AG09309 (cell line): ENCODE results near the gene IGF2R.
A peak's percentile ranks its signal among the peaks of the same experiment; 100 is the strongest.

Experiments used
- DNase-seq: peaks from one replicate; pipeline ENCODE4 v3.0.0-alpha.2; 2010; ENCODE audit warnings: low read depth
- H3K4me3 ChIP-seq: 2 replicates; pipeline ENCODE4 v1.5.1; 2011; ENCODE audit warnings: mild to moderate bottlenecking, low read depth, low read length, moderate library complexity; ENCODE audit not compliant: control insufficient read depth
- TF ChIP-seq, protein P1 (sequence below): IDR thresholded peaks from 2 replicates; pipeline ENCODE4 v1.5.1; 2011; ENCODE audit warnings: mild to moderate bottlenecking, low read depth, low read length, inconsistent platforms; ENCODE audit not compliant: insufficient read depth, control insufficient read depth; ENCODE audit errors: missing control alignments

IGF2R gene

DNA sequence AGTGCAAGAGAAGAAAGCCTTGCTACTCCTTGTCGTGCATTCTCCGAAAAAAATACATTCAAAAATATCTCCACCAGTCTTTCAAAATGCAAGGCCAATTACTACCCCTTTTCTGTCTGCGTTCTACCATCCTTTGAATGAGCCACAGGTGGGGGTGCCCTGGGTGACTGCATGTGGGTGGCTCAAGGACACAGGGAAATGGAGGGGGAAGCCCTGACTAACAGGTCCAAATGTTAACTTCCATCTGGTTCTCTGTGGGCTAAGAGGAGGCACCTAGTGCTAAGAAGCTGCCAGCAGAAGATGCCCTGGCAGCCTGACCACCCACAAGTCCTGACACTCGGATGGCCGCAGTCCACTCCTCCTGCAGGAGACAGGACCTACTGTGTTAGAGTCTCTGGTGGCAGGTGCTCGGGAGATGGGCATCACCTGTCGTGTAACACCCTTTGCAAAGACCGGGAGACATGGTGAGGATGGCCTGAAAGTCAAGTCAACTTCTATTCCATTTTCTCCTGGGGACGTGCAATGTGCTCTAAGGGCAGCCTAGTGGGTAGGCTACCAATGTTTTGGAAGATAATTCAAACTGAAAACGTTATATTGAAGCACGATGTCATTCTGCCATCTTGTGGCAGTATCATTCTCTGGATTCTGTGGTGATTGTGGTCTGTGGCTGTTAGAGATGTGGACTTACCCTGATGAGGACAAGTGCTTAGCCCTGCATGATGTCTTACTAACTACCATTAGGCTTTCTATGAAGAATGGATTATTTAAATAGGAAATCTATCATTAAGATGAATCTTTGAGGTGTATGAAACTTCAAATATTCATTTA lies 27.4 kb upstream of the IGF2R start:
- H3K4me3 ChIP-seq = no peak overlapping the region
- DNase-seq = no peak
- TF ChIP-seq, protein P1, sequence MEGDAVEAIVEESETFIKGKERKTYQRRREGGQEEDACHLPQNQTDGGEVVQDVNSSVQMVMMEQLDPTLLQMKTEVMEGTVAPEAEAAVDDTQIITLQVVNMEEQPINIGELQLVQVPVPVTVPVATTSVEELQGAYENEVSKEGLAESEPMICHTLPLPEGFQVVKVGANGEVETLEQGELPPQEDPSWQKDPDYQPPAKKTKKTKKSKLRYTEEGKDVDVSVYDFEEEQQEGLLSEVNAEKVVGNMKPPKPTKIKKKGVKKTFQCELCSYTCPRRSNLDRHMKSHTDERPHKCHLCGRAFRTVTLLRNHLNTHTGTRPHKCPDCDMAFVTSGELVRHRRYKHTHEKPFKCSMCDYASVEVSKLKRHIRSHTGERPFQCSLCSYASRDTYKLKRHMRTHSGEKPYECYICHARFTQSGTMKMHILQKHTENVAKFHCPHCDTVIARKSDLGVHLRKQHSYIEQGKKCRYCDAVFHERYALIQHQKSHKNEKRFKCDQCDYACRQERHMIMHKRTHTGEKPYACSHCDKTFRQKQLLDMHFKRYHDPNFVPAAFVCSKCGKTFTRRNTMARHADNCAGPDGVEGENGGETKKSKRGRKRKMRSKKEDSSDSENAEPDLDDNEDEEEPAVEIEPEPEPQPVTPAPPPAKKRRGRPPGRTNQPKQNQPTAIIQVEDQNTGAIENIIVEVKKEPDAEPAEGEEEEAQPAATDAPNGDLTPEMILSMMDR = peak; percentile 68

DNA sequence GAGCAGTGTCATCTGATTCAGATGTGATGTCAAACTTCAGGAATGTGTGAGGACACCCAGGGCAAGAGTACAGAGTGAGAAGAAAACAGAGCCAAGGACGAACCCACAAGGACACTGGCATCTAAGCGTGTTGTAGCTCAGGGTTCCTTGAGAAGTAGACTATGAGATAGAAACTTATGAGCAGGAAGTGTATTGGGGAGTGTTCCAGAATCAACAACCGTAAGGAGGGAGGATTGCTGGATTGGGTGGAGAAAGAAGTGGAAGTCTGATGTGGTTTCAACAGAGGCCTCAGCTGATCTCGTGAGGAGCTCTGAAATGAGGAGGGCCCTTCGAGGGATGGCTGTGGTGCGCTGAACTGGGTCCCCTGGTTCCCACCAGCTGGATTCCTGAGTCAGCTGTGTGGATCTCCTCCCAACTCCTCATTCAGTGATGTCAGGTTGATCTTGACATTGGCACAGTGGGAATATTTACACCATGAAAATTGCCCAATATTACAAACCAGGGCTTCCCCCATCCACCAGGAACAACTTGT lies 25.7 kb upstream of the IGF2R start:
- no peak overlapping the region for H3K4me3 ChIP-seq
- DNase-seq = no peak
- TF ChIP-seq, protein P1 = no peak

DNA sequence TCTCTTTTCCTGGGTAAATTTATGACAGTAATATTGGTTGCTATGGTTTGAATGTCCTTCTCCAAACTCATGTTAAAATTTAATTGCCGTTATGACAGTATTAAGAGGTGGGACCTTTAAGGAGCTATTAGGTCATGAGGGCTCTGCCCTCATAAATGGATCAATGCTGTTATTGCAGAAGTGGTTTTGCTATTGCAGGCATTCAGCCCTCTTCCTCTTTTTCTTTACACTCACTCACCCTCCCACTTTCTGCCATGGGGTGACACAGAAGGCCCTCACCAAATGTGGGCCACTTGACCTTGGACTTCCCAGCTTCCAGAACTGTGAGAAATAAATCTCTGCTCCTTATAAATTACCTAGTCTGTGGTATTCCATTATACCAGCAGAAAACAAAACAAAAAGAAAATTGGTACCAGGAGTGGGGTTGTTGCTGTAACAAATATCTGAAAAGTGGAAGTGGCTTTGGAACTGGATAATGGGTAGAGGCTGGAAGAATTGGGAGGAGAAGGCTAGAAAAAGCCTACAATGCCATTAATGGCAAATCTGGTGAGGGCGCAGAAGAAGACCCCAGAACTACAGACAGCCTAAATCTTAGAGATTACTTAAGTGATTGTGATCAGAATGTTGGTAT lies 24.8 kb upstream of the IGF2R start:
- no peak overlapping the region for H3K4me3 ChIP-seq
- TF ChIP-seq, protein P1 = no peak
- DNase-seq = no peak

DNA sequence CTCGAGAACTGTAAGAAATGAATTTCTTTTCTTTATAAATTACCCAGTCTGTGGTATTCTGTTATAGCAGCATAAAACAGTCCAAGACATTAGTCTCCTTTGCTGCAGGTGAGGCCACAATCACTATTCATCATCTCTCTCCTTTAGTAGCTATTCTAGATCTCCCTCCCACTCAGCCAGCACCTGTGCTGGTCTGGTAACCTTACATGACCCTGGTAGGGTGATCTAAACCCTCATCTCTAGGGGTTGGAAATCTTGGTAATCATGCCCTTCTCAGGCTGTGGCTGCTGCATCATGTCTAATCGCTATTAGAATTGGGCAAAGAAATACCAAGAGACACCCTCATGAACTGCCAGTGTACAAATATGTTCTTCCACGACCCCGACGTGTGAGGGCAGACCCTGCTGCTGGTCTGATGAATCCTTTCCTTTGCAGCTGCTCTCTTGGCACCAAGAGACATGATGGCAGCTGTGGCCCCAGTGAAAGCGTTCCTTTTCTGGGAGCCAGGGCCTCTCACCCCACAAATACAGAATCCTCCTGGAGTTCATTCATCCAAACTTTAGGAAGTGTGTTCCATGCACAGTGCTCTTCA lies 23.0 kb upstream of the IGF2R start:
- H3K4me3 ChIP-seq = no peak overlapping the region
- no peak for DNase-seq
- TF ChIP-seq, protein P1 = no peak

DNA sequence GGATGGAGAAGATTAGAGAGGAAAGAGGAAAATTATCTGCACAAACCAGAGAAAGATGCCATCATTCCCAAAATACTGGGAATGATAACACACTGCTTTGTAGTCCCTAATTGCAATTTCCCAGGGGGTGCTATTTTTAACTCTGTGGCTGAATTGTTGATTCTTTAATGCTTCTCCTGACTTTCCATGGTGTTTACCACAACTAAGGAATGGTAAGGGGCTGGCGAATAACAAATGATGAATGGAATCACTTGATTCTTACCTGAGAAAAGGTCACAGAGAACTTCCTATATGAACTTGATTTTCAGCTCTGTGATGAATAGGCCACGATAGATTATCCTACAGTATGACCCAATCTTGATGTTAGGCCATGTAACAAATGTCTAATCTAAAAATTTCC lies 22.0 kb upstream of the IGF2R start:
- H3K4me3 ChIP-seq = no peak overlapping the region
- TF ChIP-seq, protein P1 = no peak
- DNase-seq = no peak

DNA sequence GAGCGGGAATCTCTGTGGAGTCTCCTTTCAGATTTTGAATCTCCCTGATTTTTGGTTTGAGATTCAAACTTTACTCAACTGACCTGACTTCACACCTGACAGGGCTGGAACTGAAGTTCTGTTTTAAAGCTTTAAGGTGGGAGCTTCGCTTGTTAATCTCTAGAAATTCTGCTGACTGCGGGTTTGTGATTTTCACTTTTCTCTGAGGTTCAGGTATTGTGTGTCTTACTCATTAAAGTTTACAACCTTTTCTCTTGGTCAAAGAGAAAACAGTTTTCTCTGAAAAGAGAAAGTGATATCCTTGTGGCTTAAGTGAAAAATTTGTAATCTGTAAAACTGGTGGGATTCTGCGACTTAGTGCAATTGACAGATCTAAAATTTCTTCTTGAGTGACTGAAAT lies 20.7 kb upstream of the IGF2R start:
- no peak for DNase-seq
- TF ChIP-seq, protein P1 = no peak

More for the DNA sequence above, 20.7 kb upstream of the IGF2R start:
- no peak overlapping the region for H3K4me3 ChIP-seq
